K562 (cell line): ENCODE data around the gene RAI14. TPM values are rescaled to one million over a fixed set of nuclear protein-coding genes. Genes with fewer than 3 reads are reported as not detected.
A peak's percentile ranks its signal among the peaks of the same experiment; 100 is the strongest.

Experiments
- ATAC-seq: fragments of 200-7000 bp; cut with Tn5 transposase; 3 replicates; pipeline ENCODE4 v1.9.1; 2020; ENCODE audit warnings: moderate library complexity
- BruUV-seq: library from RNA; stranded (reverse); fragments of 400-500 nt; replicated peaks from 2 replicates; lab custom pipeline; 2021; lab: Mats Ljungman, UMichigan
- CTCF ChIA-PET: fragments of 300-600 bp; formaldehyde crosslinking; extraction: SDS; loops from one replicate; lab custom pipeline; 2021; ENCODE audit warnings: low intra/inter-chr PET ratio; lab: Yijun Ruan, JAX
- POLR2A ChIA-PET: fragments of 300-600, 350-650 bp; sonication (Branson Sonifier 250); formaldehyde crosslinking; extraction: SDS; loops from one replicate; lab custom pipeline; 2021; ENCODE audit warnings: antibody characterized with exemption, inconsistent platforms; lab: Yijun Ruan, JAX
- DNase-seq, 4 experiments: peaks; one replicate each; pipeline versions ENCODE4 v3.0.0 to v3.0.0-alpha.2; 2011 to 2018; ENCODE audit warnings: low spot score in 3 of 4, mixed read lengths in 3 of 4; ENCODE audit errors: extremely low read depth in 1 of 4
- FAIRE-seq: peaks from 2 replicates; lab custom pipeline; 2011; peaks lifted over from hg19 to GRCh38; lab: Jason Lieb, UNC
- H2AFZ ChIP-seq: 2 replicates; pipeline ENCODE4 v1.6.0; 2011; ENCODE audit warnings: low read depth, low read length, control low read depth, inconsistent platforms
- H3K27ac ChIP-seq: fragments of 200-600 bp; 3 replicates; pipeline ENCODE4 v1.8.0; 2011; ENCODE audit warnings: low read depth, mild to moderate bottlenecking, control low read depth, inconsistent platforms, low read length, moderate library complexity, mixed read lengths; ENCODE audit errors: extremely low read depth
- H3K27me3 ChIP-seq, 2 experiments: fragments of 300-600 bp in 1 of 2; 2 replicates in 1 of 2; 3 replicates in 1 of 2; pipeline versions ENCODE4 v1.6.0 to v1.8.0; 2011; ENCODE audit warnings: inconsistent platforms in 2 of 2, low read length in 2 of 2, mild to moderate bottlenecking in 1 of 2, mixed read lengths in 1 of 2, moderate library complexity in 1 of 2; ENCODE audit not compliant: control insufficient read depth in 2 of 2, insufficient read depth in 2 of 2
- H3K36me3 ChIP-seq: fragments of 300-600 bp; 3 replicates; pipeline ENCODE4 v1.8.0; 2011; ENCODE audit warnings: mild to moderate bottlenecking, low read length, inconsistent platforms; ENCODE audit not compliant: control insufficient read depth, insufficient read depth
- H3K4me1 ChIP-seq, 2 experiments: fragments of 200-600 bp in 1 of 2; replicated peaks in 1 of 2; 2 replicates in 1 of 2; 3 replicates in 1 of 2; pipeline versions ENCODE4 v1.5.1 to v1.8.0; 2011; ENCODE audit warnings: inconsistent platforms in 2 of 2, low read length in 2 of 2, mild to moderate bottlenecking in 1 of 2, mixed read lengths in 1 of 2, moderate library complexity in 1 of 2; ENCODE audit not compliant: control insufficient read depth in 2 of 2, insufficient read depth in 2 of 2
- H3K4me2 ChIP-seq: 2 replicates; pipeline ENCODE4 v1.6.1; 2011; ENCODE audit warnings: low read length, control low read depth, inconsistent platforms, mixed read lengths; ENCODE audit not compliant: insufficient read depth
- H3K4me3 ChIP-seq: fragments of 200-600 bp; sonication (generic), shearing (Covaris generic); 2 replicates; pipeline ENCODE4 v1.5.1; 2016; ENCODE audit warnings: control low read depth, inconsistent platforms
- H3K79me2 ChIP-seq: fragments of 200-600 bp; 3 replicates; pipeline ENCODE4 v1.8.0; 2011; ENCODE audit warnings: low read length, inconsistent platforms; ENCODE audit not compliant: control insufficient read depth, insufficient read depth
- H3K9ac ChIP-seq, 2 experiments: 2 replicates each; pipeline versions ENCODE4 v1.6.0 to v1.6.1; 2011; ENCODE audit warnings: low read depth in 2 of 2, low read length in 2 of 2, control low read depth in 1 of 2, inconsistent platforms in 1 of 2, mild to moderate bottlenecking in 1 of 2, mixed read lengths in 1 of 2; ENCODE audit not compliant: insufficient read depth in 1 of 2
- H3K9me1 ChIP-seq: one replicate; pipeline ENCODE4 v1.6.0; 2011; ENCODE audit warnings: inconsistent platforms, mild to moderate bottlenecking, low read length, moderate library complexity; ENCODE audit not compliant: control insufficient read depth, insufficient read depth
- H3K9me3 ChIP-seq: replicated peaks from 2 replicates; pipeline ENCODE4 v1.5.1; 2011; ENCODE audit warnings: low read depth, low read length, inconsistent platforms; ENCODE audit not compliant: control insufficient read depth, insufficient read depth
- H4K20me1 ChIP-seq: replicated peaks from 2 replicates; pipeline ENCODE4 v1.6.1; 2011; ENCODE audit warnings: low read length, inconsistent platforms, mixed read lengths; ENCODE audit not compliant: control insufficient read depth, insufficient read depth
- ARID1B ChIP-seq: fragments of 450-650 bp; IDR thresholded peaks from 2 replicates; pipeline ENCODE4 v1.6.1; 2016; ENCODE audit warnings: antibody characterized with exemption, mild to moderate bottlenecking, inconsistent platforms
- CBFA2T3 ChIP-seq: fragments of 450-650 bp; IDR thresholded peaks from 2 replicates; pipeline ENCODE4 v1.6.1; 2017
- DPF2 ChIP-seq: fragments of 450-650 bp; IDR thresholded peaks from 2 replicates; pipeline ENCODE4 v1.6.1; 2016
- LEF1 ChIP-seq: fragments of 450-650 bp; IDR thresholded peaks from 2 replicates; pipeline ENCODE4 v1.6.1; 2016; ENCODE audit warnings: mild to moderate bottlenecking
- TAL1 ChIP-seq: fragments of 450-650 bp; IDR thresholded peaks from 2 replicates; pipeline ENCODE4 v1.6.1; 2016; ENCODE audit warnings: mild to moderate bottlenecking
- TCF3 ChIP-seq: sonication (generic); formaldehyde crosslinking; IDR thresholded peaks from 2 replicates; pipeline ENCODE4 v1.4.0; 2020; ENCODE audit warnings: mild to moderate bottlenecking, missing genetic modification reagents
- TEAD4 ChIP-seq, 2 experiments: sonication (generic) in 1 of 2; formaldehyde crosslinking in 1 of 2; IDR thresholded peaks; 2 replicates each; pipeline versions ENCODE4 v1.6.1 to v1.8.0; 2012 to 2022; ENCODE audit warnings: borderline replicate concordance in 1 of 2, inconsistent platforms in 1 of 2, low read length in 1 of 2, mild to moderate bottlenecking in 1 of 2, missing genetic modification reagents in 1 of 2
- WGBS: fragments of 100-300 bp; shearing (Covaris generic); methylation state at CpG from one replicate; pipeline ENCODE4 v1.1.6; 2016; ENCODE audit warnings: low coverage, mixed read lengths; ENCODE audit not compliant: insufficient coverage; ENCODE audit errors: missing lambda C conversion rate; 5-methylcytosine and 5-hydroxymethylcytosine counted together
- in situ Hi-C: fragments of 300-500 bp; cut with MboI; formaldehyde crosslinking; loops from 4 replicates; pipeline ENCODE4 v1.15.0; 2018; ENCODE audit warnings: inconsistent platforms, mixed read lengths
- intact Hi-C: fragments of 100-400 bp; cut with micrococcal nuclease; formaldehyde crosslinking; loops from 2 replicates; pipeline ENCODE4 v1.14.2; 2022
- polyA plus RNA-seq, 8 experiments: library from polyadenylated mRNA; depleted of rRNA in 4 of 8; stranded (reverse) in 5 of 8; unstranded in 3 of 8; fragments of >200 nt; fragmentation: Nextera tagmentation in 2 of 8; fragmentation: Illumina TruSeq in 1 of 8; extraction: Ambion mirVana in 2 of 8; extraction: Trizol in 1 of 8; gene quantifications; 2 replicates each; pipeline versions ENCODE4 v1.2.1 to v1.2.3, GENCODE V29; 2011 to 2014; ENCODE audit warnings: inconsistent platforms in 1 of 8, missing spikeins in 1 of 8
- total RNA-seq, 7 experiments: library from RNA; depleted of rRNA in 6 of 7; stranded (reverse); fragments of >200 nt in 6 of 7; fragmentation: Illumina TruSeq in 2 of 7; extraction: Trizol in 2 of 7; gene quantifications; 2 replicates each; pipeline versions ENCODE4 v1.2.1 to v1.2.3, GENCODE V29; 2011 to 2021; ENCODE audit warnings: low replicate concordance in 1 of 7
- TF ChIP-seq, protein P1 (sequence below): fragments of 250-450 bp; sonication (Bioruptor Pico); IDR thresholded peaks from 2 replicates; pipeline ENCODE4 v1.4.0; 2020

RAI14 gene
- total and polyA plus RNA-seq, 9 of the 15 experiments (the other 6 are each of a cell fraction or from before 2014, with no cell fraction given), result 11.3 to 82.5 (median 34.8) TPM

- Histone ChIP-seq H3K4me2 (no peak overlapping the region), H3K4me1 (no peaks in the 10 kb centered on the region; a peak in 2 of 5 replicates), H3K27ac (no peak overlapping the region), H3K4me3 (no peak overlapping the region), H3K9me1 (no peaks in the 10 kb centered on the region), H3K27me3 (no peaks in the 10 kb centered on the region), H3K36me3 (peaks cover 34% of the 10 kb centered on the region; the same call in 2 of the 3 replicates), H2AFZ (no peak overlapping the region), H4K20me1 (no peaks in the 10 kb centered on the region), H3K79me2 (no peaks in the 10 kb centered on the region), H3K9me3 (no peaks in the 10 kb centered on the region), H3K9ac (no peak overlapping the region)
- no TSS peak for BruUV-seq
- ChIA-PET CTCF (no interaction called here), POLR2A (interaction anchor here (0.7 to 1.6 kb wide), 2 partner anchors 8 to 9 kb away, joined by 3 read pairs; no protein-coding TSS in a partner anchor)
- no peak for DNase-seq
- FAIRE-seq, result no peak
- ATAC-seq, result peak; percentile 25; the same call in 1 of the 3 replicates
- in situ Hi-C loops, result no loop called here
- WGBS, result 33% methylated on average over 1 of the region's 1 CpG
- peak; percentile 28; the same call in 1 of the 2 replicates for TF ChIP-seq DPF2
- peak; percentile 50; the same call in 1 of the 2 replicates for TF ChIP-seq TAL1
- peak; percentile 83 for TF ChIP-seq TCF3 (CRISPR knock-in tag)
- TF ChIP-seq LEF1, result no peak
- TF ChIP-seq CBFA2T3, result peak; percentile 61
- TF ChIP-seq, protein P1, sequence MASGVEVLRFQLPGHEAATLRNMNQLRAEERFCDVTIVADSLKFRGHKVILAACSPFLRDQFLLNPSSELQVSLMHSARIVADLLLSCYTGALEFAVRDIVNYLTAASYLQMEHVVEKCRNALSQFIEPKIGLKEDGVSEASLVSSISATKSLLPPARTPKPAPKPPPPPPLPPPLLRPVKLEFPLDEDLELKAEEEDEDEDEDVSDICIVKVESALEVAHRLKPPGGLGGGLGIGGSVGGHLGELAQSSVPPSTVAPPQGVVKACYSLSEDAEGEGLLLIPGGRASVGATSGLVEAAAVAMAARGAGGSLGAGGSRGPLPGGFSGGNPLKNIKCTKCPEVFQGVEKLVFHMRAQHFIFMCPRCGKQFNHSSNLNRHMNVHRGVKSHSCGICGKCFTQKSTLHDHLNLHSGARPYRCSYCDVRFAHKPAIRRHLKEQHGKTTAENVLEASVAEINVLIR (CRISPR knock-in tag), result no peak
- TF ChIP-seq TEAD4 (IDR thresholded peaks at IDR 0.05; ENCODE audit: low read length), result peak; percentile 75
- TF ChIP-seq TEAD4 (CRISPR knock-in tag; IDR thresholded peaks at IDR 0.05; ENCODE audit: borderline replicate concordance), result no peak
- peak; percentile 58; the same call in 1 of the 2 replicates for TF ChIP-seq ARID1B
- intact Hi-C loops, result no loop called here
Measured at GRCh38 chr5:34820593-34820992, 164.5 kb downstream of the RAI14 start.
